Breast epithelium (tissue), 4 donors: Measurements from ENCODE around the gene GABARAPL2. TPM values are rescaled to one million over a fixed set of nuclear protein-coding genes. Genes with fewer than 3 reads are reported as not detected.
A peak's percentile ranks its signal among the peaks of the same experiment; 100 is the strongest.
"Not testable (repeated sequence)": the region's sequence is repeated elsewhere in the genome, so short reads cannot be mapped to it uniquely, and the experiment has no call there.

ENCODE experiments used
- DNase-seq, 2 donors: peaks; one replicate each; pipeline ENCODE4 v3.0.0-alpha.2; 2019; ENCODE audit warnings: low spot score in 2 of 2
- H3K27ac ChIP-seq, 2 donors: fragments of 200-600 bp; sonication (generic) in 1 of 2; one replicate each; pipeline ENCODE4 v1.5.1; 2016 to 2019; ENCODE audit warnings: mild to moderate bottlenecking in 1 of 2
- H3K27me3 ChIP-seq, 2 donors: fragments of 200-600 bp; sonication (generic) in 1 of 2; one replicate each; pipeline versions ENCODE4 v1.5.1 to v1.6.0; 2017 to 2019; ENCODE audit warnings: control low read depth in 1 of 2, mild to moderate bottlenecking in 1 of 2
- H3K36me3 ChIP-seq: fragments of 200-600 bp; one replicate; pipeline ENCODE4 v1.5.1; 2019
- H3K4me1 ChIP-seq, 2 donors: fragments of 200-600 bp; sonication (generic); one replicate each; pipeline ENCODE4 v1.5.1; 2016 to 2019; ENCODE audit warnings: control low read depth in 1 of 2
- H3K4me3 ChIP-seq, 3 donors: fragments of 200-600 bp; sonication (generic); 1 replicate in 2 of 3; 2 replicates in 1 of 3; pipeline ENCODE4 v1.5.1; 2016 to 2019; ENCODE audit warnings: mild to moderate bottlenecking in 3 of 3, moderate library complexity in 2 of 3
- H3K9me3 ChIP-seq, 2 donors: fragments of 200-600 bp; sonication (generic) in 1 of 2; one replicate each; pipeline ENCODE4 v1.5.1; 2016 to 2019; ENCODE audit warnings: control low read depth in 1 of 2
- CTCF ChIP-seq, 3 donors: fragments of 450-650 bp; IDR thresholded peaks; one replicate each; pipeline ENCODE4 v1.5.1; 2016 to 2017; ENCODE audit warnings: antibody characterized with exemption in 3 of 3, mild to moderate bottlenecking in 3 of 3, moderate library complexity in 3 of 3
- POLR2A ChIP-seq: fragments of 450-650 bp; IDR thresholded peaks from one replicate; pipeline ENCODE4 v1.6.1; 2016; ENCODE audit warnings: antibody characterized with exemption, mild to moderate bottlenecking, moderate library complexity
- POLR2AphosphoS5 ChIP-seq, 3 donors: sonication (generic); formaldehyde crosslinking; IDR thresholded peaks; one replicate each; pipeline ENCODE4 v1.6.1; 2017; ENCODE audit warnings: antibody characterized with exemption in 3 of 3
- intact Hi-C: fragments of 100-400 bp; cut with DNase I; formaldehyde crosslinking; loops from one replicate; pipeline ENCODE4 v1.15.1; 2023; ENCODE audit warnings: low total_unique reads
- total RNA-seq, 3 donors: library from RNA; depleted of rRNA; stranded (reverse); fragments of >200 nt; gene quantifications; one replicate each; pipeline ENCODE4 v1.1.0, GENCODE V29; 2016

GABARAPL2 gene
- total RNA-seq, 3 donors from 2014 or later = 95.2 to 128 (median 104) TPM

- no peaks in the 10 kb centered on the region for H3K27me3 ChIP-seq
- DNase-seq = no peak
- TF ChIP-seq POLR2AphosphoS5 (IDR thresholded peaks at IDR 0.05) (no peak), POLR2A (no peak), CTCF (IDR thresholded peaks at IDR 0.05) (no peak)
- no peaks in the 10 kb centered on the region for H3K9me3 ChIP-seq
- intact Hi-C loops = no loop called here
- no peaks in the 10 kb centered on the region for H3K4me1 ChIP-seq
- no peak overlapping the region for H3K27ac ChIP-seq
- H3K36me3 ChIP-seq = no peaks in the 10 kb centered on the region
- no peak overlapping the region for H3K4me3 ChIP-seq
Observed at GRCh38 chr16:75579281-75579834, 13.2 kb downstream of the GABARAPL2 start.

GRCh38 chr16:75584108-75584507, 17.9 kb downstream of the GABARAPL2 start:
- TF ChIP-seq POLR2AphosphoS5 (IDR thresholded peaks at IDR 0.05) (no peak), POLR2A (no peak), CTCF (IDR thresholded peaks at IDR 0.05) (no peak)
- Histone ChIP-seq H3K4me3 (no peak overlapping the region), H3K4me1 (no peaks in the 10 kb centered on the region), H3K36me3 (no peaks in the 10 kb centered on the region), H3K27ac (no peak overlapping the region), H3K9me3 (no peaks in the 10 kb centered on the region), H3K27me3 (no peaks in the 10 kb centered on the region)
- DNase-seq = no peak
- intact Hi-C loops = no loop called here

GRCh38 chr16:75588716-75589115, 22.5 kb downstream of the GABARAPL2 start:
- TF ChIP-seq POLR2AphosphoS5 (IDR thresholded peaks at IDR 0.05) (no peak), POLR2A (no peak), CTCF (IDR thresholded peaks at IDR 0.05) (no peak)
- H3K27ac ChIP-seq = peak overlapping the region in 1 of 2 donors; percentile 57
- H3K4me3 ChIP-seq = no peak overlapping the region
- H3K4me1 ChIP-seq = no peaks in the 10 kb centered on the region
- intact Hi-C loops = no loop called here
- H3K9me3 ChIP-seq = no peaks in the 10 kb centered on the region
- H3K36me3 ChIP-seq = no peaks in the 10 kb centered on the region
- DNase-seq = no peak
- H3K27me3 ChIP-seq = no peaks in the 10 kb centered on the region

- TF ChIP-seq CTCF (IDR thresholded peaks at IDR 0.05) = no peak
- no peak for TF ChIP-seq POLR2AphosphoS5 (IDR thresholded peaks at IDR 0.05)
- no peak for TF ChIP-seq POLR2A
- no peaks in the 10 kb centered on the region for H3K27me3 ChIP-seq
- H3K27ac ChIP-seq = peak overlapping the region in 1 of 2 donors; percentile 57
- H3K9me3 ChIP-seq = no peaks in the 10 kb centered on the region
- no peaks in the 10 kb centered on the region for H3K36me3 ChIP-seq
- no peak overlapping the region for H3K4me3 ChIP-seq
- no peaks in the 10 kb centered on the region for H3K4me1 ChIP-seq
- intact Hi-C loops = no loop called here
- DNase-seq = no peak
Observed at GRCh38 chr16:75589306-75589705, 23.1 kb downstream of the GABARAPL2 start.

- intact Hi-C loops = no loop called here
- no peaks in the 10 kb centered on the region for H3K4me1 ChIP-seq
- H3K9me3 ChIP-seq = no peaks in the 10 kb centered on the region
- H3K36me3 ChIP-seq = no peaks in the 10 kb centered on the region
- H3K27ac ChIP-seq = peak overlapping the region; percentile 56 to 82
- H3K27me3 ChIP-seq = no peaks in the 10 kb centered on the region
- DNase-seq = peak in 1 of 2 donors; percentile 33
- TF ChIP-seq POLR2AphosphoS5 (IDR thresholded peaks at IDR 0.05) (no peak), POLR2A (no peak), CTCF (IDR thresholded peaks at IDR 0.05) (no peak)
- H3K4me3 ChIP-seq = no peak overlapping the region
Observed at GRCh38 chr16:75590920-75591843, 25.0 kb downstream of the GABARAPL2 start.

- intact Hi-C loops, H3K4me1 ChIP-seq, H3K27ac ChIP-seq, H3K4me3 ChIP-seq, H3K9me3 ChIP-seq, DNase-seq, H3K36me3 ChIP-seq, H3K27me3 ChIP-seq: not testable (repeated sequence)
Observed at GRCh38 chr16:75591927-75592326, 25.7 kb downstream of the GABARAPL2 start.
